GM18505 (cell line): ENCODE results near the gene ZNF860.

ENCODE experiments used
- ATAC-seq: cut with Tn5 transposase; IDR thresholded peaks from one replicate; pipeline ENCODE4 v1.9.1; 2021; ENCODE audit not compliant: unreplicated experiment
- POLR2A ChIP-seq: IDR thresholded peaks from 4 replicates; pipeline ENCODE4 v1.6.1; 2011; ENCODE audit warnings: borderline replicate concordance; ENCODE audit not compliant: insufficient read depth, insufficient read length; ENCODE audit errors: extremely low read depth

ZNF860 gene

GRCh38 chr3:31981206-31982181 lies at the start of gene ZNF860, which contains the start of gene OSBPL10:
TSS of gene ZNF860 (plus strand) at chr3:31981750. CDS start at chr3:31989080, 7,330 bp downstream.
TSS of gene OSBPL10 (minus strand) at chr3:31981262. CDS start at chr3:31981179, 83 bp downstream.
- peak; percentile 34 for ATAC-seq
- no peak for TF ChIP-seq POLR2A

GRCh38 chr3:31932990-31933389 lies 48.6 kb upstream of the ZNF860 start:
- no peak for TF ChIP-seq POLR2A
- no peak for ATAC-seq

- ATAC-seq: no peak
- TF ChIP-seq POLR2A: no peak
Measured at GRCh38 chr3:31934018-31934417, 47.5 kb upstream of the ZNF860 start.

- no peak for TF ChIP-seq POLR2A
- no peak for ATAC-seq
Measured at GRCh38 chr3:31934866-31935265, 46.7 kb upstream of the ZNF860 start.

- no peak for TF ChIP-seq POLR2A
Measured at GRCh38 chr3:31936420-31937060, 45.0 kb upstream of the ZNF860 start.

GRCh38 chr3:31937225-31937624 lies 44.3 kb upstream of the ZNF860 start:
- TF ChIP-seq POLR2A: no peak
- ATAC-seq: no peak

More at GRCh38 chr3:31936420-31937060, 45.0 kb upstream of the ZNF860 start:
- ATAC-seq: no peak

- ATAC-seq: no peak
- no peak for TF ChIP-seq POLR2A
Measured at GRCh38 chr3:31942446-31942845, 39.1 kb upstream of the ZNF860 start.

- TF ChIP-seq POLR2A: no peak
- ATAC-seq: no peak
Measured at GRCh38 chr3:31943041-31943440, 38.5 kb upstream of the ZNF860 start.

GRCh38 chr3:31945738-31946052 lies 35.9 kb upstream of the ZNF860 start:
- no peak for ATAC-seq
- no peak for TF ChIP-seq POLR2A

GRCh38 chr3:31946484-31947081 lies 35.0 kb upstream of the ZNF860 start:
- no peak for TF ChIP-seq POLR2A
- peak; percentile 54 for ATAC-seq

GRCh38 chr3:31947162-31947561 lies 34.4 kb upstream of the ZNF860 start:
- ATAC-seq: no peak

GRCh38 chr3:31947671-31948091 lies 33.9 kb upstream of the ZNF860 start:
- ATAC-seq: no peak
- no peak for TF ChIP-seq POLR2A

More at GRCh38 chr3:31947162-31947561, 34.4 kb upstream of the ZNF860 start:
- TF ChIP-seq POLR2A: no peak

- no peak for ATAC-seq
- TF ChIP-seq POLR2A: no peak
Measured at GRCh38 chr3:31948280-31948679, 33.3 kb upstream of the ZNF860 start.
